NOMO-1 treated with dmso at 0.1 percent for 144 hours (cell line): ENCODE results near the gene CREB5.

Experiments
- DNase-seq: peaks from one replicate; lab custom pipeline; 2025; ENCODE audit not compliant: unreplicated experiment; lab: John Stamatoyannopoulos, UW

CREB5 gene

DNA sequence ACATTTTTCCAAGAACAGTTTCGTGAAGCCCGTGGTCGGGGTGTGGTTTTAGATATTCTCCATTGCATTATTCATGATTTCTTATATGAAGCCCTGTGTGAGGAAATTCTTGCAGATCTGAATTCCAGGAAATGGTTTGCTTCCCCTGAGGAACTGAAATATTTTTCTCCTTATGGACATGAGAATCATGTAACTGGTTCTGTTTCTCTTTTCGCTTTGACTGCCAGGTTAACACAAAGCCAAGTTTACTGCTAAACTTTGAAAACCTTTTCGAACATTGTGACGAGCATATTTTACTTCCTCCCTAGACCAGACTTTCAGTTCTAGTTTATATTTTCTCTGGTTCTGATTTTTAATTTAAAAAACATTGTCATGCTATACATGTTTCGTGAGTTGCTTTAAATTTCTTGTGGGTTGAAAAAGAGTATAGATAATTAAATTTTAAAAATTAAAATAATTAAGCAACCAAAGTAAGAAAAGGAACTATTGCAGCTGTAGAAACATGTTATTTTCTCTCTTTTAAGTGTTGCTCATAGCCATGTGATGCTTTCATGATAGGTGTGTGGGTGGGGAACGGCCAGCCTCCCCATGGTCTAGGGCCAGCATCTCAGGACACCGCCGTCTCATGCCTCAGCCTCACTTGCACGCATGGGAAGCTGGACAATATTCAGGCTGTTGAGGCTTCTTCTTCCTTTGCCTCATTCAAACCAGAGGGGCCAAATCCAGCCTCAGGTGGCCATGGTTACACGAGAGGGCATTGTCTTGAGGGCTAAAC lies 97.1 kb downstream of the CREB5 start:
- DNase-seq = no peak

DNA sequence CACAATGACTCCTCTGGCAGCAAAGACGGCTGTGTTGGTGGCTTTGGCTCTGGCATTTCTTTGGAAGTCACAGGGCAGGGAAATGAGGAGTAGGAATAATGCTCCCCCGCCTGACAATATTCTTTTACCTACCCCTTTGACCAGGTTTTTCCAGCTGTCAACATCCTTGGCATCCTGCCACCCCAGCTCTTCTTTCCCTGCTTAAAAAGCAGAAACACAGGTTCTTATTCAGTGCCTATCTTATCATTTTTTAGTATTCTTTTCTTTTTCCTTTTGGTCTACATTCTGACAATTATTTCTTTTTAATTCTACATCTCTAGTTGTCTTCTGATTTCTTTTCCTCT lies 97.7 kb downstream of the CREB5 start:
- no peak for DNase-seq

- no peak for DNase-seq
These were observed 100.5 kb downstream of the CREB5 start for GRCh38 chr7:28512668-28513440.

GRCh38 chr7:28516390-28517172 lies 104.3 kb downstream of the CREB5 start:
- no peak for DNase-seq

- DNase-seq = no peak
These were observed 104.9 kb downstream of the CREB5 start for GRCh38 chr7:28517206-28517605.

DNA sequence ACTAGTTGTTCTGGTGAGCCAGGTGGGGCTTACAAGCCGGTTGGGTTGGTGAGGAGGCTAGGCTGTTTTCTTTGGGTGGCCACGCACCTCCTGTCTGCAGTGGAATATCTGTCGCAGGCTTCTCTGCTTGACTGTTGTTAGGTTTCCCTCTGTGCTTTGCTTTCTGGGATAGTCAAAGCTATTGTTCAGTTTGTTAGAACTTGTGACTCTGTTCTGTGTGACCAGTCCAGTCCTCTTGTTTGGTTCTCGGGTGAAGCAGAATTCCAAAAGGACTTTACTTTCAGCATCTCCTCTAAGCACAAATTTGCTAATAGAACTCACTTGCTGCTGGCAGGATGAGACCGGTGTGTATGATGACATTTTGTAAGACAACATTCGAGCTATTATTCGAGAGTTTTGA lies 105.3 kb downstream of the CREB5 start:
- DNase-seq = no peak

DNA sequence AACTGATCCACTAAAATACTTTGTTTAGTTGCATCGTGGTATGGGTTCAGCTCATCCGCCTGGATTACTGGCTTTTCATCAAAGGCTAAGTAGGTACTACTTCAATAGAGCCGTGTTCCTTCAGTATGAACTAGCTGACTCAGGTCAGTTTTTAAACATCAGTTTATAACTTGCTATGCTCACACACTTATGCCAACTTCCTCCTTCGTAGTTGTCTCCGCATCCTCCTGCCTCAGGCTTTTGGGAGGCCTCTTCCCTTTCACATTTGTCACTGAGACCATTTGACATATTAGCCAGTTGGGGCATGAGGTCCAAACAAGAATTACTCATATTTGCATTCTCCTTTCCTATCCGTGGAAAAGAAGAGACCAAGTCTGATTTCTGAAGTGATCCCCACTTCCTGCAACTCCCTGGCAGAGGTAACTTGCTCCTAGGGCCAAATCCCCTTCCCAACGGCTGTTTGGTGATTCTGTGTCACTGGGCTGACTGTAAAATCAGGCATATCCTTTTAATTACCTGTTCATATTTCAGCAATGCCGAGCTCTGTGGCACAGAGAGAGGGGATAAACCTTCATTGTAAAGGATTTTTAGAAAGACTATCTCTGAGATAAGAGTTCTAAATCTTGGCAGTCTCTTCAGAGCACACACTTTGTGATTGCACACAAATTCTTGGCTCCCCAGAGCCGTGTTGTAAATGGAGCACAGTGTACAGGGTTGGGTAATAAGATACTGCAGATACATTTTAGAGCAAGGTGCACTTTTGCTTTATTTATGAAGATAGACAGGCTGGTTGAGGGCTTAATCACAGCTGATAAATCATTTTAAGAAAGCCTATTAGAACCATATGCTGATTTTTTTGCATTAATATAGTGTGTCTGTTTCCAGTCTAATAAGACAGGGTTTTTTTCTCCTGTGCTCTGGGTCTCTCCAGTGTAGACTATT lies 108.0 kb downstream of the CREB5 start:
- DNase-seq = peak; percentile 19

DNA sequence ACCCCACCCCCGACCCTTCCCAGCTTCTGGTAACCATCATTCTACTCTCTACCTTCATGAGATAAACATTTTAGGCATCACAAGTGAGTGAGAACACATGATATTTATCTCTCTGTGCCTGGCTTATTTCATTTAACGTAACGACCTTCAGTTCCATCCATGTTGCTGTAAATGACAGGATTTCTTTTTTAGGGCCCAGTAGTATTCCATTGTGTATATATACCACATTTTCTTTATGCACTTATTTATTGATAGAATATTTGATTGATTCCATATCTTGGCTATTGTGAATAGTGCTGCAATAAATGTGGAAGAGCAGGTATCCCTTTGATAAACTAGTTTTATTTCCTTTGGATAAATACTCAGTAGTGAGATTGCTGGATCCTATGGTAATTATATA lies 112.7 kb downstream of the CREB5 start:
- DNase-seq = no peak

DNA sequence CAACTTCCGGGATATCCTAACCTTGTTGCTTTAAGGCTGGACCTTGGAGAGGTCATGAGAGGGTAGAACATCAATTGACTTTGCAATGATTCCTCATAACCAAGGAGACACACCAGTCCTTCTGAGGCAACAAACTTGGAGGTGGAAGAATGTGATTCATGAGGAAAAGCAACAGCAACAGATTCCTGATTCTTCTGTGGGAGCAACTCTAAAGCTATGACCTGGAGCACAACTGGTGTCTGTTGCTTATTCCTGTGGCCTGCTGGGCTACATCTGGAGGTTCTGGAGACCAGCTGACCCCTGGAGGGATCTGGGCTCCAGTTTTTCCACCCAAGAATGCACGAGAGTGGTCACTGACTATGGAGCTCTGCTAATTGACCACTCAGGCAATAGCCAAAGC lies 116.6 kb downstream of the CREB5 start:
- DNase-seq = no peak

GRCh38 chr7:28529755-28530154 lies 117.4 kb downstream of the CREB5 start:
- no peak for DNase-seq

DNA sequence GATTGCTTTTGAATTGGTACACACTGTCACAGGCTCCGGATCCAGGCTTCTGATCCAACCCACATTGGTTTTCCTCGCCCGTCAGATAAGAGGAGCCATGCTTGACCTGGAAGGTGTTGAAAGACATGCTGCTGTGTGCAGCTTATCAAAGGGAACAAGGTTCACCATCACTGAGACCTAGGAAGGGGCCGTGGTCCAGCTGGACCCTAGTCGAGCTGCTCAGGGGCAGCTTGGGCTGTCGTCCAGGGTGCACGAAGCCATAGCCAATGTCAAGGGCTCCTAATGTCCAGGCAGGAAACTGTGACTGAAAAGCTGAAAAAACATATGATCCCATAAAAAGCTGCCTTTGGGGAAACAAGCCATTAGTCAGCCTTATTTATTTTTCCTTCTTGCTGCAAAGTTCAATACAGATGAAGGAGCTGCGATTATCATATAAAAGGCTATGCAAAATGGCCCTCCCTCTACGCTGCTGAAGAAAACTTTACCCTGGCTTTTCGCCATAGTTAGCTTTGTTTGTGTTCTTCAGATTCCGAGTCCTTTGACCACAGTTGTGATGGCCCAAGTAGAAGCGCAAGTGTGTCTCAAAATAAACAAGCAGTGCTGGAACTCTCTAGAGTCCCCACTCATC lies 118.0 kb downstream of the CREB5 start:
- DNase-seq = no peak

- no peak for DNase-seq
These were observed 118.5 kb downstream of the CREB5 start for GRCh38 chr7:28530803-28531175.

- DNase-seq = no peak
These were observed 119.0 kb downstream of the CREB5 start for GRCh38 chr7:28531291-28531690.

GRCh38 chr7:28532181-28532580 lies 119.9 kb downstream of the CREB5 start:
- DNase-seq = no peak

- DNase-seq = no peak
These were observed 120.9 kb downstream of the CREB5 start for GRCh38 chr7:28533267-28533666.

DNA sequence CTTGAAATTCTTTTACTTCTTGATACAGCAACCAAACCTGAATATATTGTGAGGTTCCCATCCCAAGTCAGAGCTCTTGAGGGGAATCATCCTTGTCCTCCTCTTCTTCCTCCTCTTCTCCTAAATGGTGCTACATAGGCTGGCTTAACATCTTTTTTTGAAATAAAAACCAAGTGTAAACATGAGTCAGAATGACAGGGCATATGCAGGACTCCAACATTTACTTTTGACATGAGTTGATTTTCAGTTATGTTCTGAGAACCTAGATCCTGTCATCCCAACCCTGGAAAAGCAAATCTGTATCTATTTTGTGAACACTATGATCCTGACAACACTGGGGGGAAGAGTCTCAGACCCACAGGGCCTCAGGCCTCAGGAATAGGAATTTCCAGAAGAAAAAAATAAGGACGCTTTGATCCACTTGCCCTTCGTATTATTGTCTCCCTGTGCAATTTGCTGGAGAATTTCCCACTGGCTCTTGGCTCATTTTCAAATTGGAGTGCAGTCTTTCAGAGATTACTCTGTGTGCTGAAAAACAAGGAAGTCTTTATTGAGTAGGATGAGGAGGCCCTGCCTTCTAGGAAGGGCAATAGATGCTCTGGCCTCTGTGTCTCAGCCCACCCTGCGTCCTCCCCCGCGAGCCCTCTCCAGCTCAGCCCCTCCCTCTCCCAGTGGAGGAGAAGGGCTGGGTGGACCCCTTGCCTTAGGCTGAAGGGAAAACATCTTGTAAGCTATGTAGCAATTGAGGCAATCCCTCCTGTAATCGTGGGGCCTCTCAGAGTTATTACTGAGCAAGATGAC lies 121.6 kb downstream of the CREB5 start:
- DNase-seq = no peak

DNA sequence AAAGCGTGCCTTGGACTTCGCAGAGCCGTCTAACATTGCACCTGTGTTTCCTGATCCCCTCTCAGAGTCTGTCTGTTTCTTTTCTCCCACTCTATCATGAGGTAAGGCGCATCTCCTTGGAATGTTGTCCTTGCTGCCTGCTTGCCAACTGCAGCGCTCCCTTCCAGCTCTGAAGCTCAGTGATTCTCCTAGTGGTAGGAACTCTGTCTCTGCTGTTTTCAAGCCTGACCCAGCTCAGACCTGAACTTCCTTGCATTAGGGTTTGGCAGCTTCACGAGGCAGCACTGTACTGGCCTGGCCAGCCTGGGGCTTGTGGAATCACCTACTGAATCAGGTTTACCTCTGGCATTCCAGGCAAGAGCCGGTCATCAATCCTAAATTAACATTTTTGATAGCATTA lies 123.9 kb downstream of the CREB5 start:
- DNase-seq = no peak

GRCh38 chr7:28539289-28539981 lies 127.1 kb downstream of the CREB5 start:
- DNase-seq = no peak

DNA sequence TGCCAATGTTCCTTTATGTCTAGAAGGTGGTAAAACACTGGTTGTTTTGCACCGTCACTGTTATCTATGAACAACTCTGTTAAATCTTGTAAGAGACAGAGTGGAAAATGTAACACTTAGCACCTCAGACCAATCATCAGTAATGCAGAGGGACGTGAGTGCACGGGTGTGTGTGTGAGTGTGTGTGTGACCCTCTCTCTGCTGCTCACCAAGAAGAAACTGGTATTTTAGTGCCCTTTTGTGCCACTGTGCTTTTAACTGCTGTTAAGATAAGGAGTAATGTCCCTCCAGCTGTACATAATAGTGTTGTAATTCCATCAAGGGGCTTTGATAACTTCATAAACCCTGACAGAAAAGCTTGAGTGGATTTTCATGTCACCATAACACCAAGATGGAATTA lies 130.1 kb downstream of the CREB5 start:
- no peak for DNase-seq
